HCT116 (cell line): ENCODE data around the gene CNTROB. TPM values are rescaled to one million over a fixed set of nuclear protein-coding genes. Genes with fewer than 3 reads are reported as not detected.

Experiments
- ATAC-seq: fragments of 200-7000 bp; cut with Tn5 transposase; 2 replicates; pipeline ENCODE4 v1.9.1; 2020; ENCODE audit warnings: mild to moderate bottlenecking, moderate library complexity
- BruUV-seq: library from RNA; stranded (reverse); fragments of 400-500 nt; replicated peaks from 2 replicates; lab custom pipeline; 2021; lab: Mats Ljungman, UMichigan
- CTCF ChIA-PET: fragments of 300-600 bp; sonication (Branson Sonifier 250); formaldehyde crosslinking; loops from one replicate; lab custom pipeline; 2021; ENCODE audit warnings: antibody characterized with exemption; lab: Charles Lee
- POLR2A ChIA-PET: fragments of 300-600, 350-600 bp; sonication (Branson Sonifier 250); formaldehyde crosslinking; loops from one replicate; lab custom pipeline; 2021; ENCODE audit warnings: antibody characterized with exemption; lab: Charles Lee
- RAD21 ChIA-PET, 2 experiments: fragments of 300-600 bp; sonication (Branson Sonifier 250); formaldehyde crosslinking; loops; one replicate each; lab custom pipeline; 2023; ENCODE audit warnings: low total read pairs in 2 of 2; ENCODE audit not compliant: uncharacterized antibody in 2 of 2, unreplicated experiment in 2 of 2, low non-redundant PET in 1 of 2; lab: Charles Lee
- DNase-seq: peaks from one replicate; pipeline ENCODE4 v3.0.0-alpha.2; 2010; ENCODE audit warnings: low read depth, low spot score
- H2AFZ ChIP-seq: fragments of 200-600 bp; shearing (Covaris generic), sonication (generic); 2 replicates; pipeline ENCODE4 v1.6.1; 2017; ENCODE audit warnings: low read depth, mixed run types, mixed read lengths, antibody characterized with exemption, low read length; ENCODE audit not compliant: poor library complexity, severe bottlenecking
- H3K27ac ChIP-seq: 2 replicates; pipeline ENCODE4 v1.5.1; 2012; ENCODE audit warnings: low read depth, low read length
- H3K27me3 ChIP-seq: fragments of 200-600 bp; sonication (generic); 2 replicates; pipeline ENCODE4 v1.6.1; 2016; ENCODE audit warnings: mixed run types, low read length, mixed read lengths; ENCODE audit not compliant: insufficient read depth
- H3K36me3 ChIP-seq, 2 experiments: fragments of 200-500 bp in 1 of 2; fragments of 200-600 bp in 1 of 2; sonication (Bioruptor generic) in 1 of 2; sonication (generic) in 1 of 2; 2 replicates each; pipeline versions ENCODE4 v1.5.1 to v1.6.1; 2014 to 2016; ENCODE audit warnings: low read length in 2 of 2, inconsistent platforms in 1 of 2, mixed read lengths in 1 of 2, mixed run types in 1 of 2; ENCODE audit not compliant: insufficient read depth in 2 of 2, control insufficient read depth in 1 of 2
- H3K4me1 ChIP-seq, 2 experiments: fragments of 200-600 bp in 1 of 2; sonication (generic) in 1 of 2; 2 replicates each; pipeline versions ENCODE4 v1.5.1 to v1.6.1; 2012 to 2017; ENCODE audit warnings: low read length in 2 of 2, inconsistent platforms in 1 of 2, mild to moderate bottlenecking in 1 of 2, mixed read lengths in 1 of 2, mixed run types in 1 of 2, moderate library complexity in 1 of 2; ENCODE audit not compliant: insufficient read depth in 2 of 2, control insufficient read depth in 1 of 2
- H3K4me2 ChIP-seq: fragments of 200-600 bp; sonication (generic); 2 replicates; pipeline ENCODE4 v1.6.1; 2017; ENCODE audit warnings: mixed run types, low read length, mixed read lengths
- H3K4me3 ChIP-seq, 2 experiments: fragments of 200-600 bp in 1 of 2; sonication (generic) in 1 of 2; replicated peaks in 1 of 2; 2 replicates each; pipeline ENCODE4 v1.5.1; 2011 to 2016; ENCODE audit warnings: low read length in 2 of 2, control low read depth in 1 of 2, low read depth in 1 of 2, mild to moderate bottlenecking in 1 of 2, mixed read lengths in 1 of 2, mixed run types in 1 of 2
- H3K79me2 ChIP-seq: fragments of 200-600 bp; sonication (generic); 2 replicates; pipeline ENCODE4 v1.6.1; 2017; ENCODE audit warnings: mild to moderate bottlenecking, mixed run types, low read length, moderate library complexity, mixed read lengths; ENCODE audit not compliant: insufficient read depth
- H3K9ac ChIP-seq: fragments of 200-600 bp; sonication (generic); 2 replicates; pipeline ENCODE4 v1.6.1; 2016; ENCODE audit warnings: low read length, mixed read lengths
- H3K9me2 ChIP-seq: fragments of 200-600 bp; sonication (generic), shearing (Covaris generic); 2 replicates; pipeline ENCODE4 v1.6.1; 2017; ENCODE audit warnings: mixed run types, mild to moderate bottlenecking, moderate library complexity; ENCODE audit not compliant: insufficient read depth
- H3K9me3 ChIP-seq, 2 experiments: fragments of 200-500 bp in 1 of 2; fragments of 200-600 bp in 1 of 2; sonication (Bioruptor generic) in 1 of 2; sonication (generic) in 1 of 2; 2 replicates each; pipeline ENCODE4 v1.6.1; 2014 to 2017; ENCODE audit warnings: low read length in 2 of 2, mixed read lengths in 2 of 2, inconsistent platforms in 1 of 2, low read depth in 1 of 2, mild to moderate bottlenecking in 1 of 2, mixed run types in 1 of 2, moderate library complexity in 1 of 2; ENCODE audit not compliant: control insufficient read depth in 1 of 2, insufficient read depth in 1 of 2
- H4K20me1 ChIP-seq: fragments of 200-600 bp; sonication (generic), shearing (Covaris generic); 2 replicates; pipeline ENCODE4 v1.6.1; 2017; ENCODE audit warnings: mixed run types, mild to moderate bottlenecking, moderate library complexity; ENCODE audit not compliant: insufficient read depth
- CBX3 ChIP-seq: IDR thresholded peaks from 2 replicates; pipeline ENCODE4 v1.6.1; 2012; ENCODE audit warnings: low read depth
- RAD21 ChIP-seq: IDR thresholded peaks from 2 replicates; pipeline ENCODE4 v1.6.1; 2012; ENCODE audit warnings: low read depth, mild to moderate bottlenecking
- TCF7L2 ChIP-seq: IDR thresholded peaks from 2 replicates; pipeline ENCODE4 v1.7.0; 2011; ENCODE audit warnings: borderline replicate concordance, inconsistent platforms; ENCODE audit not compliant: insufficient read depth, insufficient read length; ENCODE audit errors: extremely low read depth
- ZFX ChIP-seq: fragments of 450-650 bp; IDR thresholded peaks from 2 replicates; pipeline ENCODE4 v1.6.1; 2017
- intact Hi-C: fragments of 100-400 bp; cut with micrococcal nuclease; formaldehyde crosslinking; loops from 2 replicates; pipeline ENCODE4 v1.10.0; 2022
- total RNA-seq: library from RNA; stranded (reverse); gene quantifications from one replicate; pipeline ENCODE4 v1.2.1, GENCODE V29; 2021; ENCODE audit not compliant: unreplicated experiment
- TF ChIP-seq, protein P1 (sequence below): IDR thresholded peaks from 2 replicates; pipeline ENCODE4 v1.6.1; 2012
- TF ChIP-seq, protein P2 (sequence below), 3 experiments: fragments of 200-600 bp in 1 of 3; sonication (generic) in 1 of 3; IDR thresholded peaks in 2 of 3; conservative IDR thresholded peaks in 1 of 3; 2 replicates each; pipeline ENCODE4 v1.5.1; 2012 to 2017; ENCODE audit warnings: low read depth in 2 of 3, low read length in 2 of 3, antibody characterized with exemption in 1 of 3, borderline replicate concordance in 1 of 3, control low read depth in 1 of 3, mild to moderate bottlenecking in 1 of 3, mixed read lengths in 1 of 3, mixed run types in 1 of 3, moderate library complexity in 1 of 3; ENCODE audit not compliant: insufficient read depth in 1 of 3

Gene CNTROB
- total RNA-seq, 1 experiment from 2014 or later: 54.6 TPM

DNA sequence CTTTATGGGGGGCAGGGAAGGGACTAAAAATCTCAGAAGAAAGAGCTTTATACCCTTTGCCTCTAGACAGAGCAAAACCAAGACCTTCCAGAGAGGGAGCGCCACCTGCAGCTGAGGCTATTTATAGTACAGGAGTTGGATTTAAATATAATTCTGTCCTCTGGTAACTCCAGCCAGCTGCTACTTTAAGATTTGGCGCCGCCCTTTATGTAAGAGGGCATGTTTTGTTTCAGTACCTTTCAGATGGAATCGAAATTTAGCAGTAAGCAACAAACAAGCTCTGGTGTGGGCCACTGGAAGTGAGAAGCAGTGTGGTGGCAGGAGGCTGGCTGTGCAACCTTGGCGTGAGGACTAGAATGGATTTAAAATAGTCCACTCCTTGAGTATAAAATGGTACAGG lies 65.2 kb downstream of the CNTROB start:
- POLR2A ChIA-PET: interaction anchor here (0.8 to 1.6 kb wide), 2 partner anchors 80 to 140 kb away, joined by 3 to 4 read pairs; partner anchors contain the start of gene NAA38
- DNase-seq: peak; percentile 67
- RAD21 ChIA-PET: interaction anchor here (0.5 to 1.0 kb wide), 3 partner anchors 9 to 253 kb away, joined by 3 to 5 read pairs (median 4); no protein-coding TSS in a partner anchor
- peak overlapping the region; percentile 49 for H3K27ac ChIP-seq
- peak; percentile 97 for ATAC-seq
- H3K79me2 ChIP-seq: no peaks in the 10 kb centered on the region
- intact Hi-C loops: no loop called here
- H3K9me3 ChIP-seq: no peaks in the 10 kb centered on the region
- no TSS peak for BruUV-seq
- peaks cover 13 to 22% of the 10 kb centered on the region in 2 experiments for H3K4me1 ChIP-seq
- H4K20me1 ChIP-seq: no peaks in the 10 kb centered on the region
- H2AFZ ChIP-seq: peak overlapping the region; percentile 98
- H3K36me3 ChIP-seq: no peaks in the 10 kb centered on the region
- H3K9ac ChIP-seq: no peak overlapping the region
- CTCF ChIA-PET: interaction anchor here (0.6 to 1.7 kb wide), 15 partner anchors 8 to 141 kb away, joined by 3 to 18 read pairs (median 5); partner anchors contain the start of gene NAA38
- peak overlapping the region in 1 of 2 experiments; percentile 27; a peak in 1 of 4 replicates for H3K4me3 ChIP-seq
- peak; percentile 62 for TF ChIP-seq RAD21
- no peak for TF ChIP-seq ZFX
- TF ChIP-seq, protein P1, sequence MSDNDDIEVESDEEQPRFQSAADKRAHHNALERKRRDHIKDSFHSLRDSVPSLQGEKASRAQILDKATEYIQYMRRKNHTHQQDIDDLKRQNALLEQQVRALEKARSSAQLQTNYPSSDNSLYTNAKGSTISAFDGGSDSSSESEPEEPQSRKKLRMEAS: peak; percentile 34; the same call in 1 of the 2 replicates
- no peak for TF ChIP-seq TCF7L2
- TF ChIP-seq, protein P2, sequence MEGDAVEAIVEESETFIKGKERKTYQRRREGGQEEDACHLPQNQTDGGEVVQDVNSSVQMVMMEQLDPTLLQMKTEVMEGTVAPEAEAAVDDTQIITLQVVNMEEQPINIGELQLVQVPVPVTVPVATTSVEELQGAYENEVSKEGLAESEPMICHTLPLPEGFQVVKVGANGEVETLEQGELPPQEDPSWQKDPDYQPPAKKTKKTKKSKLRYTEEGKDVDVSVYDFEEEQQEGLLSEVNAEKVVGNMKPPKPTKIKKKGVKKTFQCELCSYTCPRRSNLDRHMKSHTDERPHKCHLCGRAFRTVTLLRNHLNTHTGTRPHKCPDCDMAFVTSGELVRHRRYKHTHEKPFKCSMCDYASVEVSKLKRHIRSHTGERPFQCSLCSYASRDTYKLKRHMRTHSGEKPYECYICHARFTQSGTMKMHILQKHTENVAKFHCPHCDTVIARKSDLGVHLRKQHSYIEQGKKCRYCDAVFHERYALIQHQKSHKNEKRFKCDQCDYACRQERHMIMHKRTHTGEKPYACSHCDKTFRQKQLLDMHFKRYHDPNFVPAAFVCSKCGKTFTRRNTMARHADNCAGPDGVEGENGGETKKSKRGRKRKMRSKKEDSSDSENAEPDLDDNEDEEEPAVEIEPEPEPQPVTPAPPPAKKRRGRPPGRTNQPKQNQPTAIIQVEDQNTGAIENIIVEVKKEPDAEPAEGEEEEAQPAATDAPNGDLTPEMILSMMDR (IDR thresholded peaks at IDR 0.05 in 2 of 3, conservative IDR thresholded peaks at IDR 0.05 in 1 of 3; ENCODE audit: borderline replicate concordance in 1 of 3, insufficient read depth in 1 of 3, low read depth in 2 of 3, low read length in 2 of 3): peak; percentile 61 to 87 (median 66)
- TF ChIP-seq CBX3: 0 out of 2 replicates have a peak, but pooled peaks have one; percentile 42
- TF ChIP-seq, all 23 proteins: peak for 4
- Histone ChIP-seq H3K4me2 (peak overlapping the region; percentile 77), H3K27me3 (no peaks in the 10 kb centered on the region), H3K9me2 (no peaks in the 10 kb centered on the region)

Other genes with a start within 250 kb of the CNTROB start
- gene TP53, start 244.7 kb upstream of the CNTROB start, total RNA-seq: 110 TPM
- 28.8 TPM for gene WRAP53, start 243.7 kb upstream of the CNTROB start, total RNA-seq
- 0.07 TPM for gene EFNB3, start 227.0 kb upstream of the CNTROB start, total RNA-seq
- 2.0 TPM for gene DNAH2, start 214.5 kb upstream of the CNTROB start, total RNA-seq
- gene KDM6B, start 98.0 kb upstream of the CNTROB start, total RNA-seq: 42.1 TPM
- gene TMEM88, start 77.1 kb upstream of the CNTROB start, total RNA-seq: 2.8 TPM
- 103 TPM for gene NAA38, start 74.6 kb upstream of the CNTROB start, total RNA-seq
- gene CYB5D1, start 74.2 kb upstream of the CNTROB start, total RNA-seq: 21.5 TPM
- gene CHD3, start 43.4 kb upstream of the CNTROB start, total RNA-seq: 54.8 TPM
- gene RNF227, start 15.9 kb upstream of the CNTROB start, total RNA-seq: 0.74 TPM
- 7.1 TPM for gene KCNAB3, start 2.4 kb upstream of the CNTROB start, total RNA-seq
- 123 TPM for gene TRAPPC1, start 260 bp upstream of the CNTROB start, total RNA-seq
- 1.4 TPM for gene GUCY2D, start 70.4 kb downstream of the CNTROB start, total RNA-seq
- 0.30 TPM for gene ALOX15B, start 106.9 kb downstream of the CNTROB start, total RNA-seq
- 3.8 TPM for gene ALOX12B, start 155.5 kb downstream of the CNTROB start, total RNA-seq
- gene ALOXE3, start 186.3 kb downstream of the CNTROB start, total RNA-seq: 3.5 TPM
- 0.61 TPM for gene HES7, start 191.9 kb downstream of the CNTROB start, total RNA-seq
- 87.6 TPM for gene PER1, start 220.2 kb downstream of the CNTROB start, total RNA-seq
- gene VAMP2, start 230.7 kb downstream of the CNTROB start, total RNA-seq: 35.9 TPM
- 30.1 TPM for gene TMEM107, start 244.2 kb downstream of the CNTROB start, total RNA-seq